B cell (primary cell): ENCODE results near the gene KCNC1. TPM values are rescaled to one million over a fixed set of nuclear protein-coding genes. Genes with fewer than 3 reads are reported as not detected.

Experiments
- ATAC-seq: fragments of 200-7000 bp; cut with Tn5 transposase; one replicate; pipeline ENCODE4 v1.10.0; 2021; ENCODE audit warnings: low read depth, mild to moderate bottlenecking, moderate number of reproducible peaks, moderate library complexity
- CTCF ChIA-PET: fragments of 350-600 bp; sonication (Branson Sonifier 250); formaldehyde crosslinking; loops from one replicate; lab custom pipeline; 2021; ENCODE audit warnings: antibody characterized with exemption, inconsistent platforms; lab: Charles Lee
- POLR2A ChIA-PET: fragments of 350-600 bp; sonication (Branson Sonifier 250); formaldehyde crosslinking; loops from one replicate; lab custom pipeline; 2021; ENCODE audit warnings: antibody characterized with exemption; lab: Charles Lee
- DNase-seq: peaks from one replicate; pipeline ENCODE4 v3.0.0; 2013
- H2AFZ ChIP-seq: 2 replicates; pipeline ENCODE4 v1.6.1; 2012; ENCODE audit warnings: mild to moderate bottlenecking, low read depth, low read length; ENCODE audit not compliant: insufficient read depth, poor library complexity, severe bottlenecking
- H3K27ac ChIP-seq, 2 donors: 1 replicate in 1 of 2; 2 replicates in 1 of 2; pipeline ENCODE4 v1.5.1; 2012 to 2013; ENCODE audit warnings: low read length in 2 of 2, mild to moderate bottlenecking in 2 of 2, moderate library complexity in 1 of 2
- H3K27me3 ChIP-seq, 4 experiments: fragments of 200-600 bp in 1 of 4; sonication (generic) in 1 of 4; replicated peaks in 1 of 4; 1 replicate in 2 of 4; 2 replicates in 2 of 4; pipeline versions ENCODE4 v1.6.1 to v1.7.0; 2013 to 2016; ENCODE audit warnings: low read length in 3 of 4, mild to moderate bottlenecking in 2 of 4, mixed read lengths in 1 of 4, moderate library complexity in 1 of 4; ENCODE audit not compliant: insufficient read depth in 4 of 4, control insufficient read depth in 3 of 4; ENCODE audit errors: control extremely low read depth in 1 of 4
- H3K36me3 ChIP-seq, 2 experiments: replicated peaks in 1 of 2; 1 replicate in 1 of 2; 2 replicates in 1 of 2; pipeline versions ENCODE4 v1.6.1 to v1.7.1; 2013; ENCODE audit warnings: low read length in 1 of 2; ENCODE audit not compliant: insufficient read depth in 2 of 2, control insufficient read depth in 1 of 2; ENCODE audit errors: control extremely low read depth in 1 of 2, extremely low read depth in 1 of 2
- H3K4me1 ChIP-seq, 2 donors: fragments of 200-600 bp in 1 of 2; sonication (generic) in 1 of 2; 1 replicate in 1 of 2; 2 replicates in 1 of 2; pipeline versions ENCODE4 v1.5.1 to v1.6.1; 2013 to 2017; ENCODE audit warnings: low read length in 2 of 2; ENCODE audit not compliant: control insufficient read depth in 2 of 2, insufficient read depth in 2 of 2
- H3K4me2 ChIP-seq: replicated peaks from 2 replicates; pipeline ENCODE3; 2012; ENCODE audit warnings: mild to moderate bottlenecking, low read depth, low read length; ENCODE audit not compliant: poor library complexity, severe bottlenecking
- H3K4me3 ChIP-seq, 5 experiments: fragments of 200-600 bp in 1 of 5; sonication (generic) in 1 of 5; 1 replicate in 3 of 5; 2 replicates in 2 of 5; pipeline versions ENCODE4 v1.5.1 to v1.7.0; 2011 to 2016; ENCODE audit warnings: low read length in 4 of 5, mild to moderate bottlenecking in 4 of 5, low read depth in 2 of 5, control low read depth in 1 of 5, moderate library complexity in 1 of 5; ENCODE audit not compliant: insufficient read depth in 1 of 5; ENCODE audit errors: control extremely low read depth in 1 of 5, extremely low read depth in 1 of 5
- H3K79me2 ChIP-seq: fragments of 200-600 bp; sonication (generic); one replicate; pipeline ENCODE4 v1.6.0; 2016; ENCODE audit warnings: low read length; ENCODE audit not compliant: control insufficient read depth, insufficient read depth
- H3K9ac ChIP-seq: fragments of 200-600 bp; sonication (generic); 2 replicates; pipeline ENCODE4 v1.6.1; 2017; ENCODE audit warnings: mild to moderate bottlenecking, low read length, moderate library complexity
- H3K9me3 ChIP-seq, 3 donors: one replicate each; pipeline versions ENCODE4 v1.6.1 to v1.7.1; 2013; ENCODE audit warnings: low read length in 2 of 3; ENCODE audit not compliant: control insufficient read depth in 2 of 3, insufficient read depth in 1 of 3; ENCODE audit errors: control extremely low read depth in 1 of 3
- H4K20me1 ChIP-seq: 2 replicates; pipeline ENCODE4 v1.6.0; 2012; ENCODE audit warnings: mild to moderate bottlenecking, low read length; ENCODE audit not compliant: insufficient read depth, control insufficient read depth, poor library complexity, severe bottlenecking
- H3K27ac Mint-ChIP-seq: one replicate; pipeline ENCODE4 v1.8.0; 2021; ENCODE audit warnings: mixed read lengths
- H3K27me3 Mint-ChIP-seq: one replicate; pipeline ENCODE4 v1.8.0; 2021; ENCODE audit warnings: mixed read lengths
- H3K4me1 Mint-ChIP-seq: one replicate; pipeline ENCODE4 v1.8.0; 2021; ENCODE audit warnings: mixed read lengths
- H3K4me3 Mint-ChIP-seq: one replicate; pipeline ENCODE4 v1.8.0; 2021; ENCODE audit warnings: mixed read lengths
- H3K9me3 Mint-ChIP-seq: one replicate; pipeline ENCODE4 v1.8.0; 2022; ENCODE audit warnings: mixed read lengths; ENCODE audit not compliant: insufficient read depth
- EZH2 ChIP-seq: IDR thresholded peaks from 2 replicates; pipeline ENCODE4 v1.6.1; 2012; ENCODE audit warnings: borderline replicate concordance, low read depth, mild to moderate bottlenecking, moderate library complexity, low read length; ENCODE audit not compliant: insufficient read depth, poor library complexity, severe bottlenecking
- WGBS: methylation state at CpG from one replicate; pipeline ENCODE4 v1.1.5; 2013; ENCODE audit warnings: missing lambda C conversion rate; ENCODE audit not compliant: insufficient coverage; 5-methylcytosine and 5-hydroxymethylcytosine counted together
- intact Hi-C: fragments of 100-400 bp; cut with micrococcal nuclease; formaldehyde crosslinking; loops from one replicate; pipeline ENCODE4 v1.10.0; 2022
- polyA plus RNA-seq: library from polyadenylated mRNA; depleted of rRNA; stranded (reverse); fragments of >200 nt; gene quantifications from 2 replicates; pipeline ENCODE4 v1.2.3, GENCODE V29; 2012
- total RNA-seq, 2 donors: library from RNA; stranded (reverse); fragments of 120-200 nt in 1 of 2; gene quantifications; 1 replicate in 1 of 2; 2 replicates in 1 of 2; pipeline versions ENCODE4 v1.2.3 to v1.2.4, GENCODE V29; 2013 to 2022
- TF ChIP-seq, protein P1 (sequence below): fragments of 200-600 bp; IDR thresholded peaks from one replicate; pipeline ENCODE4 v1.8.0; 2022; ENCODE audit warnings: antibody characterized with exemption, mild to moderate bottlenecking

Gene KCNC1
- total and polyA plus RNA-seq, 2 donors (not counting 1 experiment from before 2014, with no cell fraction given): not detected

DNA sequence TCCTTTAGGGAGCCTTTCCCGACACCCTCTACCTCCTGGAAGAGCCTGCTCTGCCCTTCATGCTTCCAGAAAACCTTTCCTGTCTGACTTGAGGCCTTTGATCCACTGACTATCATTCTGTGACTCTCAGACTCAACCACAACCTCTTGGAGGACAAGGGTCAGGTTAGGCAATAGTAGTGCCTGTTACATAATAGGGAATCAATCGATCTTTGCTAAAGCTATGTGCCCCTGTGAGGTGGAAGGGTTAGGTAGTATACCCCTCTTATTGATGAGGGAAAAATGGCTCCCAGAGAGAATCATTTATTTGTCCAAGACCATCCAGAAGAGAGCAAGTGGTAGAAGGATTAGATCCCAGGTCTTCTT, 16.2 kb downstream of the KCNC1 start:
- intact Hi-C loops: no loop called here
- Mint-ChIP-seq H3K27me3 (peaks cover 40% of the 10 kb centered on the region), H3K4me3 (no peak overlapping the region), H3K27ac (no peak overlapping the region), H3K9me3 (no peaks in the 10 kb centered on the region), H3K4me1 (no peaks in the 10 kb centered on the region)
- no peaks in the 10 kb centered on the region for H4K20me1 ChIP-seq
- H3K36me3 ChIP-seq: no peaks in the 10 kb centered on the region
- H3K27me3 ChIP-seq: no peaks in the 10 kb centered on the region
- H3K9me3 ChIP-seq: no peaks in the 10 kb centered on the region
- no peak overlapping the region for H2AFZ ChIP-seq
- H3K4me3 ChIP-seq: no peak overlapping the region
- DNase-seq (no peak), ATAC-seq (no peak)
- H3K79me2 ChIP-seq: no peaks in the 10 kb centered on the region
- H3K4me2 ChIP-seq: no peak overlapping the region
- WGBS: 75% methylated on average over 2 of the region's 2 CpGs
- H3K4me1 ChIP-seq: no peaks in the 10 kb centered on the region
- TF ChIP-seq, protein P1, sequence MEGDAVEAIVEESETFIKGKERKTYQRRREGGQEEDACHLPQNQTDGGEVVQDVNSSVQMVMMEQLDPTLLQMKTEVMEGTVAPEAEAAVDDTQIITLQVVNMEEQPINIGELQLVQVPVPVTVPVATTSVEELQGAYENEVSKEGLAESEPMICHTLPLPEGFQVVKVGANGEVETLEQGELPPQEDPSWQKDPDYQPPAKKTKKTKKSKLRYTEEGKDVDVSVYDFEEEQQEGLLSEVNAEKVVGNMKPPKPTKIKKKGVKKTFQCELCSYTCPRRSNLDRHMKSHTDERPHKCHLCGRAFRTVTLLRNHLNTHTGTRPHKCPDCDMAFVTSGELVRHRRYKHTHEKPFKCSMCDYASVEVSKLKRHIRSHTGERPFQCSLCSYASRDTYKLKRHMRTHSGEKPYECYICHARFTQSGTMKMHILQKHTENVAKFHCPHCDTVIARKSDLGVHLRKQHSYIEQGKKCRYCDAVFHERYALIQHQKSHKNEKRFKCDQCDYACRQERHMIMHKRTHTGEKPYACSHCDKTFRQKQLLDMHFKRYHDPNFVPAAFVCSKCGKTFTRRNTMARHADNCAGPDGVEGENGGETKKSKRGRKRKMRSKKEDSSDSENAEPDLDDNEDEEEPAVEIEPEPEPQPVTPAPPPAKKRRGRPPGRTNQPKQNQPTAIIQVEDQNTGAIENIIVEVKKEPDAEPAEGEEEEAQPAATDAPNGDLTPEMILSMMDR: no peak
- TF ChIP-seq EZH2: no peak
- ChIA-PET POLR2A (no interaction called here), CTCF (no interaction called here)
- H3K27ac ChIP-seq: no peak overlapping the region
- H3K9ac ChIP-seq: no peak overlapping the region

DNA sequence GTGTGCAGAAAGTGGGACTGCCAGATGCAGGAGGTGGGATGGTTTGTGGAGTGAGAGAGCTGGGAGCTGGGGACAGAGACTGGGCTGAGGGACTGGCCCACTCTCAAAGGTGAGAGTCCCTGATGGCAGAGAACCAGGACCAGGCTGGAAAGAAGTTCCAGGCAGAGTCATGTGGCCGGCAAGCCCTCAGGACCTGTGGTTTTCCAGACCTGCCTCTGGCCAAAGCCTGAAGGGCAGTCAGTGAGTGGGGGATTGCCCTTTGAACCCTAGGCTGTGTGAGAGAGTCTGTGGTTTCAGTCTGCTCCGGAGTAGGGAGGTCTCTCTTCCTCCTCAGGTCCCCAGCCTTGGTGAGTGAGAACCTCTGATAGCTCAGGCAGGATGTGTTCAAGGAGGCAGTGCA, 17.0 kb downstream of the KCNC1 start:
- Histone ChIP-seq H3K9me3 (no peaks in the 10 kb centered on the region), H3K27ac (no peak overlapping the region), H3K4me1 (no peaks in the 10 kb centered on the region), H3K27me3 (no peaks in the 10 kb centered on the region), H3K79me2 (no peaks in the 10 kb centered on the region), H4K20me1 (no peaks in the 10 kb centered on the region), H3K36me3 (no peaks in the 10 kb centered on the region), H3K4me2 (no peak overlapping the region), H2AFZ (no peak overlapping the region), H3K9ac (no peak overlapping the region), H3K4me3 (no peak overlapping the region)
- CTCF ChIA-PET: interaction anchor here (1.3 kb wide), 1 partner anchor 20 kb away, joined by 4 read pairs; no protein-coding TSS in a partner anchor
- Mint-ChIP-seq H3K27ac (no peak overlapping the region), H3K9me3 (no peaks in the 10 kb centered on the region), H3K27me3 (peaks cover 34% of the 10 kb centered on the region), H3K4me3 (no peak overlapping the region), H3K4me1 (no peaks in the 10 kb centered on the region)
- POLR2A ChIA-PET: no interaction called here
- 56% methylated on average over 2 of the region's 2 CpGs for WGBS
- intact Hi-C loops: no loop called here
- ATAC-seq (no peak), DNase-seq (no peak)
- no peak for TF ChIP-seq EZH2
- TF ChIP-seq, protein P1: no peak
